DOHH2 (cell line): ENCODE measurements around the gene CIAO2B.
"Not testable (repeated sequence)": the region's sequence is repeated elsewhere in the genome, so short reads cannot be mapped to it uniquely, and the experiment has no call there.

Experiments used
- H3F3A ChIP-seq: fragments of 200-600 bp; sonication (generic), shearing (Covaris generic); 2 replicates; pipeline ENCODE4 v1.6.0; 2016; ENCODE audit warnings: antibody characterized with exemption, mild to moderate bottlenecking; ENCODE audit not compliant: control insufficient read depth, insufficient read depth
- H3K27ac ChIP-seq: fragments of 200-600 bp; sonication (generic); 2 replicates; pipeline ENCODE4 v1.5.1; 2014; ENCODE audit warnings: low read depth, mild to moderate bottlenecking, low read length, moderate library complexity
- H3K27me3 ChIP-seq: fragments of 200-600 bp; sonication (generic); 2 replicates; pipeline ENCODE4 v1.6.1; 2014; ENCODE audit warnings: mild to moderate bottlenecking, low read length, mixed read lengths; ENCODE audit not compliant: control insufficient read depth
- H3K36me3 ChIP-seq: fragments of 200-600 bp; sonication (generic); 2 replicates; pipeline ENCODE4 v1.6.1; 2014; ENCODE audit warnings: mild to moderate bottlenecking, low read length, moderate library complexity, mixed read lengths; ENCODE audit not compliant: control insufficient read depth
- H3K4me1 ChIP-seq: fragments of 200-600 bp; sonication (generic); 2 replicates; pipeline ENCODE4 v1.6.1; 2014; ENCODE audit warnings: mild to moderate bottlenecking, low read length, mixed read lengths; ENCODE audit not compliant: control insufficient read depth
- H3K4me2 ChIP-seq: fragments of 200-600 bp; sonication (generic); 2 replicates; pipeline ENCODE4 v1.6.0; 2014; ENCODE audit warnings: mild to moderate bottlenecking, low read length, moderate library complexity
- H3K4me3 ChIP-seq: fragments of 200-600 bp; sonication (generic); 2 replicates; pipeline ENCODE4 v1.5.1; 2014; ENCODE audit warnings: mild to moderate bottlenecking, low read length, mixed read lengths
- H3K79me2 ChIP-seq: fragments of 200-600 bp; sonication (generic); 2 replicates; pipeline ENCODE4 v1.6.1; 2014; ENCODE audit warnings: mild to moderate bottlenecking, low read length, mixed read lengths; ENCODE audit not compliant: control insufficient read depth
- H3K9me2 ChIP-seq: fragments of 200-600 bp; sonication (generic); replicated peaks from 2 replicates; pipeline ENCODE4 v1.6.1; 2014; ENCODE audit warnings: mild to moderate bottlenecking, low read length, mixed read lengths; ENCODE audit not compliant: control insufficient read depth
- H3K9me3 ChIP-seq: fragments of 200-600 bp; sonication (generic); 2 replicates; pipeline ENCODE4 v1.6.1; 2014; ENCODE audit warnings: antibody characterized with exemption, low read length, mixed read lengths; ENCODE audit not compliant: control insufficient read depth, insufficient read depth
- H4K20me1 ChIP-seq: fragments of 200-600 bp; sonication (generic); 2 replicates; pipeline ENCODE4 v1.6.0; 2014; ENCODE audit warnings: low read depth, mild to moderate bottlenecking, antibody characterized with exemption, low read length, moderate library complexity; ENCODE audit not compliant: control insufficient read depth, insufficient read depth
- EZH2phosphoT487 ChIP-seq: fragments of 200-600 bp; sonication (generic); IDR thresholded peaks from 2 replicates; pipeline ENCODE4 v1.6.1; 2017; ENCODE audit warnings: borderline replicate concordance, mild to moderate bottlenecking, antibody characterized with exemption, low read length, moderate library complexity, mixed read lengths
- TF ChIP-seq, protein P1 (sequence below): fragments of 200-600 bp; sonication (generic); IDR thresholded peaks from one replicate; pipeline ENCODE4 v1.5.1; 2014; ENCODE audit warnings: antibody characterized with exemption, mild to moderate bottlenecking, low read depth, low read length; ENCODE audit not compliant: poor library complexity, severe bottlenecking

The CIAO2B gene

DNA sequence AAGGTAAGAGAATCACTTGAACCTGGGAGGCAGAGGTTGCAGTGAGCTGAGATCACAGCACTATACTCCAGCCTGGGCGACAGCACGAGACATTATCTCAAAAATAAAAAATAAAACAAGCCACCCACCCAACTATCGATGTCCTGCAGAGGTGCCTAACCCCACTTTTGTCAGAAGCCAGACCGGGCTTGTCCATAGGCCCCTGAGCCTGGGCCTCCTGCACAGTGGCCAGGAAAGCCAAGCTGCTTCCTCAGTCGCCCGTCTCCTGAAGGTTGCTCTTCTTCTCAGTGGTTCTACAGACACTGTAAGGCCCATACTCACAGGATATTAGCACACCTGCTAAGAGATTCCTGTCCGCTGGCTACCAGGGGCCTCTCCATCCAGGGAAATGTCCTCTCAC, 12.3 kb upstream of the CIAO2B start:
- no peak for TF ChIP-seq EZH2phosphoT487
- TF ChIP-seq, protein P1, sequence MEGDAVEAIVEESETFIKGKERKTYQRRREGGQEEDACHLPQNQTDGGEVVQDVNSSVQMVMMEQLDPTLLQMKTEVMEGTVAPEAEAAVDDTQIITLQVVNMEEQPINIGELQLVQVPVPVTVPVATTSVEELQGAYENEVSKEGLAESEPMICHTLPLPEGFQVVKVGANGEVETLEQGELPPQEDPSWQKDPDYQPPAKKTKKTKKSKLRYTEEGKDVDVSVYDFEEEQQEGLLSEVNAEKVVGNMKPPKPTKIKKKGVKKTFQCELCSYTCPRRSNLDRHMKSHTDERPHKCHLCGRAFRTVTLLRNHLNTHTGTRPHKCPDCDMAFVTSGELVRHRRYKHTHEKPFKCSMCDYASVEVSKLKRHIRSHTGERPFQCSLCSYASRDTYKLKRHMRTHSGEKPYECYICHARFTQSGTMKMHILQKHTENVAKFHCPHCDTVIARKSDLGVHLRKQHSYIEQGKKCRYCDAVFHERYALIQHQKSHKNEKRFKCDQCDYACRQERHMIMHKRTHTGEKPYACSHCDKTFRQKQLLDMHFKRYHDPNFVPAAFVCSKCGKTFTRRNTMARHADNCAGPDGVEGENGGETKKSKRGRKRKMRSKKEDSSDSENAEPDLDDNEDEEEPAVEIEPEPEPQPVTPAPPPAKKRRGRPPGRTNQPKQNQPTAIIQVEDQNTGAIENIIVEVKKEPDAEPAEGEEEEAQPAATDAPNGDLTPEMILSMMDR: no peak
- H4K20me1 ChIP-seq: no peaks in the 10 kb centered on the region
- no peaks in the 10 kb centered on the region for H3K9me2 ChIP-seq
- H3K4me1 ChIP-seq: peaks cover 18% of the 10 kb centered on the region
- no peak overlapping the region for H3K4me2 ChIP-seq
- H3K27me3 ChIP-seq: peaks cover 39% of the 10 kb centered on the region
- H3K27ac ChIP-seq: no peak overlapping the region
- H3K4me3 ChIP-seq: no peak overlapping the region
- H3K79me2 ChIP-seq: no peaks in the 10 kb centered on the region
- H3K36me3 ChIP-seq: peaks cover 17% of the 10 kb centered on the region
- H3F3A ChIP-seq: no peaks in the 10 kb centered on the region
- no peaks in the 10 kb centered on the region for H3K9me3 ChIP-seq

DNA sequence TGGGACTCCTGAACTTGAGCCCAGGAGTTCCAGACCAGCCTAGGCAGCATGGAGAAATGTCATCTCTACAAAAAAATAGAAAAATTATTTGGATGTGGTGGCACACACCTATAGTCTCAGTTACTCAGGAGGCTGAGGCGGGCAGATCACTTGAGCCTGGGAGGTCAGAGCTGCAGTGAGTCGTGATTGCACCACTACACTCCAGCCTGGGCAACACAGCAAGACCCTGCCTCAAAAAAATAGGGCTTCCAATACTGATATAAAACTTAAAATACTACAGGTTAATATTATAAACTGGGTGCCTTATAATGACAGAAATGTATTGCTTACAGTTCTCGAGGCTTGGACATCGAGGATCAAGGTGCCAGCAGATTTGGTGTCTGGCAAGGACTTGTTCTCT, 11.7 kb upstream of the CIAO2B start:
- H4K20me1 ChIP-seq: no peaks in the 10 kb centered on the region
- no peaks in the 10 kb centered on the region for H3F3A ChIP-seq

DNA sequence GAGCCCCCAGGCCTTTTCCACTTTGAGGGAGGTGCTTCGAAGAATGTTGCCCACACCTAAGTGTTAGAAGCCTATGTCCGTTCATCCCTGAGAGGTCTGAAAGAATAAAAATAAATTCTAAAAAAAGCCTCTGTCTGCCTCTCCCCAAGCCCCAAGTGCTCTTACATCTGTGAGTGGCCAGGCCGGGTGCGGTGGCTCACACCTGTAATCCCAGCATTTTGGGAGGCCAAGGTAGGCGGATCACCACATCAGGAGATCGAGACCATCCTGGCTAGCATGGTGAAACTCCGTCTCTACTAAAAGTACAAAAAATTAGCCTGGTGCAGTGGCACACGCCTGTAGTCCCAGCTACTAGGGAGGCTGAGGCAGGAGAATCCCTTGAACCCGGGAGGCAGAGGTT, 10.8 kb upstream of the CIAO2B start:
- peaks cover 18% of the 10 kb centered on the region for H3K4me1 ChIP-seq
- H3K27ac ChIP-seq, H3K9me3 ChIP-seq: not testable (repeated sequence)

More for the DNA sequence above, 11.7 kb upstream of the CIAO2B start:
- H3K9me3 ChIP-seq: no peaks in the 10 kb centered on the region
- no peaks in the 10 kb centered on the region for H3K9me2 ChIP-seq
- peaks cover 33% of the 10 kb centered on the region for H3K27me3 ChIP-seq
- H3K4me2 ChIP-seq: no peak overlapping the region
- no peak overlapping the region for H3K27ac ChIP-seq
- TF ChIP-seq, protein P1: no peak
- TF ChIP-seq EZH2phosphoT487: no peak
- peaks cover 18% of the 10 kb centered on the region for H3K4me1 ChIP-seq
- H3K4me3 ChIP-seq: no peak overlapping the region
- H3K36me3 ChIP-seq: peaks cover 22% of the 10 kb centered on the region
- H3K79me2 ChIP-seq: no peaks in the 10 kb centered on the region

DNA sequence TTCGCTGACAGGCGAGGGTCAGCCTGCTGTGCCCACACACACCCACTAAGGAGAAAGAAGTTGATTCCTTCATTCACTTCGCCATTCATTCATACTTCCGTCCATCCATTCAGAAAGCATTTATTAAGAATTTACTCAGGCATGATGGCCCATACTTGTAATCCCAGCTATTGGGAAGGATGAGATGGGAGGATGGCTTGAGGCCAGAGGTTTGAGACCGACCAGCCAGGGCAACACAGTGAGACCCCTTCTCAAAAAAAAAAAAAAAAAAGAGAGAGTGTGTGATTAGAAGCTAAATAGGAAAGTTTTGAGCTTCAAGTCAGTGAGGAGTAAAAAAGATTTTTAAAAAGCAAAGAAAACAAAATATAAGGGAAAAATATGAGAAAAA, 9.8 kb upstream of the CIAO2B start:
- Histone ChIP-seq H4K20me1 (no peaks in the 10 kb centered on the region), H3K9me3 (no peaks in the 10 kb centered on the region), H3K36me3 (peaks cover 37% of the 10 kb centered on the region), H3K79me2 (no peaks in the 10 kb centered on the region), H3K27me3 (peaks cover 18% of the 10 kb centered on the region), H3K9me2 (no peaks in the 10 kb centered on the region), H3F3A (no peaks in the 10 kb centered on the region), H3K4me3 (no peak overlapping the region), H3K4me1 (peaks cover 18% of the 10 kb centered on the region), H3K4me2 (no peak overlapping the region), H3K27ac (no peak overlapping the region)
- no peak for TF ChIP-seq EZH2phosphoT487
- TF ChIP-seq, protein P1: no peak

More for the DNA sequence above, 10.8 kb upstream of the CIAO2B start:
- H3K27me3 ChIP-seq: peaks cover 27% of the 10 kb centered on the region
- H3K79me2 ChIP-seq, H4K20me1 ChIP-seq, H3K4me2 ChIP-seq, H3F3A ChIP-seq, H3K9me2 ChIP-seq, H3K4me3 ChIP-seq: not testable (repeated sequence)
- peaks cover 29% of the 10 kb centered on the region for H3K36me3 ChIP-seq
